HK-2 (cell line): ENCODE results near the gene NKD1.
A peak's percentile ranks its signal among the peaks of the same experiment; 100 is the strongest.

Experiments
- DNase-seq: peaks from one replicate; pipeline ENCODE4 v3.0.0-alpha.2; 2018; ENCODE audit not compliant: unreplicated experiment

Gene NKD1

GRCh38 chr16:50645563-50646220 is 97.5 kb downstream of the NKD1 start:
- no peak for DNase-seq

- no peak for DNase-seq
These were observed 98.1 kb downstream of the NKD1 start for GRCh38 chr16:50646345-50646744.

- DNase-seq = no peak
These were observed 103.7 kb downstream of the NKD1 start for GRCh38 chr16:50651835-50652438.

- no peak for DNase-seq
These were observed 104.7 kb downstream of the NKD1 start for GRCh38 chr16:50652836-50653425.

GRCh38 chr16:50653633-50654519 is 105.7 kb downstream of the NKD1 start:
- no peak for DNase-seq

GRCh38 chr16:50655558-50656055 is 107.4 kb downstream of the NKD1 start:
- no peak for DNase-seq

- DNase-seq = no peak
These were observed 109.0 kb downstream of the NKD1 start for GRCh38 chr16:50657241-50657640.

GRCh38 chr16:50659806-50660205 is 111.6 kb downstream of the NKD1 start:
- DNase-seq = no peak

GRCh38 chr16:50662306-50662940 is 114.2 kb downstream of the NKD1 start:
- no peak for DNase-seq

GRCh38 chr16:50664270-50664669 is 116.1 kb downstream of the NKD1 start:
- DNase-seq = no peak

GRCh38 chr16:50665128-50665878 is 117.1 kb downstream of the NKD1 start:
- DNase-seq = peak; percentile 85

- no peak for DNase-seq
These were observed 118.7 kb downstream of the NKD1 start for GRCh38 chr16:50666658-50667496.

GRCh38 chr16:50667497-50668367 is 119.5 kb downstream of the NKD1 start:
- DNase-seq = no peak

- DNase-seq = no peak
These were observed 120.3 kb downstream of the NKD1 start for GRCh38 chr16:50668368-50669008.

- DNase-seq = no peak
These were observed 121.5 kb downstream of the NKD1 start for GRCh38 chr16:50669741-50670140.

GRCh38 chr16:50670476-50670875 is 122.3 kb downstream of the NKD1 start:
- no peak for DNase-seq

GRCh38 chr16:50671644-50672260 is 123.6 kb downstream of the NKD1 start:
- peak; percentile 49 for DNase-seq
